ENCODE data around the gene COX20. TPM values are rescaled to one million over a fixed set of nuclear protein-coding genes. Genes with fewer than 3 reads are reported as not detected.

Gene COX20
- total and polyA plus RNA-seq, 2 donors (not counting 1 experiment from before 2014, with no cell fraction given): 22.8 to 51.5 TPM

DNA sequence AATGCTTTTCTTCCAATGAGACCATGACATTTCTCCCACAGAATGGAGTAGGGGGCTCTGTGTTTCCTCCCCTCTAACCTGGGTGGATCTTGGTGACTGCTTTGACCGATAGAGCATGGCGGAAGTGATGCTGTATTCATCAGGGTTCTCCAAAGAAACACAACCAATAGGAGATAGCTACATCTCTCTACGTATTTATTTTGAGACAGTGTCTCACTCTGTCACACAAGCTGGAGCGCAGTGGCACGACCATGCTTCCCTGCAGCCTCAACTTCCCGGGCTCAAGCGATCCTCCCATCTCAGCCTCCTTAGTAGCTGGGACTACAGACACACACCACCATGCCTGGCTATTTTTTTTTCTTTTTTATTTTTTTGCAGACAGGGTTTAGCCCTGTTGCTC, 58.4 kb downstream of the COX20 start:
- Histone ChIP-seq H2AFZ (ENCODE audit: low read length) (no peak overlapping the region), H3K36me3 (ENCODE audit: control insufficient read depth, insufficient read depth, low read length) (no peaks in the 10 kb centered on the region), H3K4me2 (ENCODE audit: extremely low read depth, insufficient read depth, low read length) (no peak overlapping the region), H3K9ac (ENCODE audit: insufficient read depth, low read length) (no peak overlapping the region), H3K4me3 (replicated peaks in 1 of 4; ENCODE audit: control extremely low read depth in 1 of 4, insufficient read depth in 1 of 4, low read depth in 3 of 4, low read length in 4 of 4) (no peak overlapping the region), H4K20me1 (ENCODE audit: control insufficient read depth, extremely low read depth, insufficient read depth, low read length) (no peaks in the 10 kb centered on the region), H3K27ac (ENCODE audit: insufficient read depth, low read length) (no peak overlapping the region), H3K79me2 (ENCODE audit: control insufficient read depth, insufficient read depth, low read length) (no peaks in the 10 kb centered on the region), H3K27me3 (ENCODE audit: control insufficient read depth, insufficient read depth, low read length) (no peaks in the 10 kb centered on the region), H3K4me1 (ENCODE audit: control insufficient read depth, extremely low read depth, insufficient read depth, low read length) (no peaks in the 10 kb centered on the region), H3K9me3 (ENCODE audit: control insufficient read depth, insufficient read depth, low read depth, low read length) (no peaks in the 10 kb centered on the region)
- DNase-seq (ENCODE audit: low read depth in 2 of 2): no peak
- no peak for TF ChIP-seq EZH2 (IDR thresholded peaks at IDR 0.05; ENCODE audit: low read length, missing control alignments)
- TF ChIP-seq, protein P1, sequence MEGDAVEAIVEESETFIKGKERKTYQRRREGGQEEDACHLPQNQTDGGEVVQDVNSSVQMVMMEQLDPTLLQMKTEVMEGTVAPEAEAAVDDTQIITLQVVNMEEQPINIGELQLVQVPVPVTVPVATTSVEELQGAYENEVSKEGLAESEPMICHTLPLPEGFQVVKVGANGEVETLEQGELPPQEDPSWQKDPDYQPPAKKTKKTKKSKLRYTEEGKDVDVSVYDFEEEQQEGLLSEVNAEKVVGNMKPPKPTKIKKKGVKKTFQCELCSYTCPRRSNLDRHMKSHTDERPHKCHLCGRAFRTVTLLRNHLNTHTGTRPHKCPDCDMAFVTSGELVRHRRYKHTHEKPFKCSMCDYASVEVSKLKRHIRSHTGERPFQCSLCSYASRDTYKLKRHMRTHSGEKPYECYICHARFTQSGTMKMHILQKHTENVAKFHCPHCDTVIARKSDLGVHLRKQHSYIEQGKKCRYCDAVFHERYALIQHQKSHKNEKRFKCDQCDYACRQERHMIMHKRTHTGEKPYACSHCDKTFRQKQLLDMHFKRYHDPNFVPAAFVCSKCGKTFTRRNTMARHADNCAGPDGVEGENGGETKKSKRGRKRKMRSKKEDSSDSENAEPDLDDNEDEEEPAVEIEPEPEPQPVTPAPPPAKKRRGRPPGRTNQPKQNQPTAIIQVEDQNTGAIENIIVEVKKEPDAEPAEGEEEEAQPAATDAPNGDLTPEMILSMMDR (conservative IDR thresholded peaks at IDR 0.05 in 1 of 2, IDR thresholded peaks at IDR 0.05 in 1 of 2; ENCODE audit: low read depth in 1 of 2, low read length in 2 of 2): no peak

Other genes starting within 250 kb of the COX20 start
- gene DESI2, start 182.5 kb upstream of the COX20 start, total RNA-seq: 47.2 and 49.3 TPM in 2 replicates
- 38.8 and 40.2 TPM in 2 replicates for gene DESI2, start 182.5 kb upstream of the COX20 start, polyA plus RNA-seq
- 328 and 383 TPM in 2 replicates for gene HNRNPU, start 28.9 kb downstream of the COX20 start, total RNA-seq
- 231 and 330 TPM in 2 replicates for gene HNRNPU, start 28.9 kb downstream of the COX20 start, polyA plus RNA-seq

Data from fibroblast of lung (primary cell).